Ishikawa (cell line): ENCODE measurements around the gene DCUN1D1.
A peak's percentile ranks its signal among the peaks of the same experiment; 100 is the strongest.

ENCODE experiments used
- CEBPB ChIP-seq: IDR thresholded peaks from 2 replicates; pipeline ENCODE4 v1.6.1; 2012
- CREB1 ChIP-seq: IDR thresholded peaks from 2 replicates; pipeline ENCODE4 v1.6.1; 2012; ENCODE audit warnings: low read depth
- EGR1 ChIP-seq: IDR thresholded peaks from 2 replicates; pipeline ENCODE4 v1.6.1; 2012
- EP300 ChIP-seq: IDR thresholded peaks from 2 replicates; pipeline ENCODE4 v1.6.1; 2012; ENCODE audit warnings: borderline replicate concordance
- FOXM1 ChIP-seq: IDR thresholded peaks from 2 replicates; pipeline ENCODE4 v1.6.1; 2012; ENCODE audit warnings: low read depth, borderline replicate concordance
- NFIC ChIP-seq: IDR thresholded peaks from 2 replicates; pipeline ENCODE4 v1.6.1; 2012
- RAD21 ChIP-seq: IDR thresholded peaks from 2 replicates; pipeline ENCODE4 v1.6.1; 2012; ENCODE audit warnings: low read depth
- TAF1 ChIP-seq: IDR thresholded peaks from 2 replicates; pipeline ENCODE4 v1.6.1; 2012; ENCODE audit warnings: low read depth, mild to moderate bottlenecking
- TCF12 ChIP-seq: IDR thresholded peaks from 2 replicates; pipeline ENCODE4 v1.6.1; 2012; ENCODE audit warnings: low read depth
- TEAD4 ChIP-seq: IDR thresholded peaks from 2 replicates; pipeline ENCODE4 v1.6.1; 2012
- YY1 ChIP-seq: IDR thresholded peaks from 2 replicates; pipeline ENCODE4 v1.6.1; 2012; ENCODE audit warnings: low read depth
- ZBTB7A ChIP-seq: IDR thresholded peaks from 2 replicates; pipeline ENCODE4 v1.6.1; 2012; ENCODE audit warnings: low read depth
- TF ChIP-seq, protein P1 (sequence below): IDR thresholded peaks from 2 replicates; pipeline ENCODE4 v1.6.1; 2012
- TF ChIP-seq, protein P2 (sequence below): IDR thresholded peaks from 2 replicates; pipeline ENCODE4 v1.6.1; 2012; ENCODE audit warnings: low read depth, mild to moderate bottlenecking
- TF ChIP-seq, protein P3 (sequence below): IDR thresholded peaks from 2 replicates; pipeline ENCODE4 v1.6.1; 2012

The DCUN1D1 gene

DNA sequence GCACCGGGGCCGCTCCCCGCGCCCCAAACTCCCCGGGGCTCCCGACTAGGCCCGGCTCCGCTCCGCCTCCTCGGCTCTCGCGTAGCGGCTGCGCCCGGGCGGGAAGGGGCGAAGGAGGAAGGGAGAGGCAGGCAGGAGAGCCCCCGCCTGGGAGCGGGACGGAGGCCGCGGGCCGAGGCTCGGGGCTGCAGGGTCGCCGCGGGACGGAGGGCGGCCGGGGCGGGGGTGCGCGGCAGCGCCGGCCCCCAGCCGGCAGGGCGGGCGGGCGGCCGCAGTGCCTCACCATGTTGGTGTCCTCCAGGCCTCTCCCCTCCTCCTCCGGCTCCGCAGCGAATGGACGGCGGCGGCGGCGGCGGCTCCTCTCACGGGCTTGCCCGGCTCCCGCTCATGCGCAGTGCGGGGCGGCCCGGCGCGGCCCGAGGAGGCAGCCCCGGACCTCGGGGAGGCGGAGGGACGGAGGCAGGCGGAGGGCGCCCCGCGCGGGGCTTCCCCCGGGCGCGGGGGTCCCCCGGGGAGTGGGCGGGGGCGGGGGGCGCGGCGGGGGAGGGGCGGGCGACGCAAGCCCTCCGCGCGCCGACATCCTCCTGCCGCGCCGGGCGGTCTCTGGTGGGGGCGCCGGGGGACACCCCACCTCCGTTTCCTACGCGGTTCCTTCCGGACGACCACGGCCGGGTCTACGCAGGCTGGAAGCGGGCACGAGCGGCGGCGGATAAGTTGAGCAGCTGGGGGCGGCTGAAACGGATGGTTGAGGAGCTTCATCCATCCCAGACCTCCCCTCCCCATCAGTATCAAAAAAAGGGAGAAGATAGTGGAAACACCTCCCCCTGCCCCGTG, at the start of gene DCUN1D1:
DCUN1D1 (minus strand) TSS at position 335 of the 834 bp plus-strand sequence; CDS start at position 286, 49 bp downstream.
- peak; percentile 84 for TF ChIP-seq YY1
- no peak for TF ChIP-seq NFIC
- TF ChIP-seq TCF12 = no peak
- TF ChIP-seq ZBTB7A = 0 out of 2 replicates have a peak, but pooled peaks have one; percentile 19
- peak; percentile 35; the same call in 1 of the 2 replicates for TF ChIP-seq EP300
- TF ChIP-seq, protein P1, sequence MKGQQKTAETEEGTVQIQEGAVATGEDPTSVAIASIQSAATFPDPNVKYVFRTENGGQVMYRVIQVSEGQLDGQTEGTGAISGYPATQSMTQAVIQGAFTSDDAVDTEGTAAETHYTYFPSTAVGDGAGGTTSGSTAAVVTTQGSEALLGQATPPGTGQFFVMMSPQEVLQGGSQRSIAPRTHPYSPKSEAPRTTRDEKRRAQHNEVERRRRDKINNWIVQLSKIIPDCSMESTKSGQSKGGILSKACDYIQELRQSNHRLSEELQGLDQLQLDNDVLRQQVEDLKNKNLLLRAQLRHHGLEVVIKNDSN = no peak
- no peak for TF ChIP-seq CEBPB
- TF ChIP-seq, protein P2, sequence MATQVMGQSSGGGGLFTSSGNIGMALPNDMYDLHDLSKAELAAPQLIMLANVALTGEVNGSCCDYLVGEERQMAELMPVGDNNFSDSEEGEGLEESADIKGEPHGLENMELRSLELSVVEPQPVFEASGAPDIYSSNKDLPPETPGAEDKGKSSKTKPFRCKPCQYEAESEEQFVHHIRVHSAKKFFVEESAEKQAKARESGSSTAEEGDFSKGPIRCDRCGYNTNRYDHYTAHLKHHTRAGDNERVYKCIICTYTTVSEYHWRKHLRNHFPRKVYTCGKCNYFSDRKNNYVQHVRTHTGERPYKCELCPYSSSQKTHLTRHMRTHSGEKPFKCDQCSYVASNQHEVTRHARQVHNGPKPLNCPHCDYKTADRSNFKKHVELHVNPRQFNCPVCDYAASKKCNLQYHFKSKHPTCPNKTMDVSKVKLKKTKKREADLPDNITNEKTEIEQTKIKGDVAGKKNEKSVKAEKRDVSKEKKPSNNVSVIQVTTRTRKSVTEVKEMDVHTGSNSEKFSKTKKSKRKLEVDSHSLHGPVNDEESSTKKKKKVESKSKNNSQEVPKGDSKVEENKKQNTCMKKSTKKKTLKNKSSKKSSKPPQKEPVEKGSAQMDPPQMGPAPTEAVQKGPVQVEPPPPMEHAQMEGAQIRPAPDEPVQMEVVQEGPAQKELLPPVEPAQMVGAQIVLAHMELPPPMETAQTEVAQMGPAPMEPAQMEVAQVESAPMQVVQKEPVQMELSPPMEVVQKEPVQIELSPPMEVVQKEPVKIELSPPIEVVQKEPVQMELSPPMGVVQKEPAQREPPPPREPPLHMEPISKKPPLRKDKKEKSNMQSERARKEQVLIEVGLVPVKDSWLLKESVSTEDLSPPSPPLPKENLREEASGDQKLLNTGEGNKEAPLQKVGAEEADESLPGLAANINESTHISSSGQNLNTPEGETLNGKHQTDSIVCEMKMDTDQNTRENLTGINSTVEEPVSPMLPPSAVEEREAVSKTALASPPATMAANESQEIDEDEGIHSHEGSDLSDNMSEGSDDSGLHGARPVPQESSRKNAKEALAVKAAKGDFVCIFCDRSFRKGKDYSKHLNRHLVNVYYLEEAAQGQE = no peak
- TF ChIP-seq TAF1 = peak; percentile 79
- no peak for TF ChIP-seq RAD21
- TF ChIP-seq EGR1 = 0 out of 2 replicates have a peak, but pooled peaks have one; percentile 2

DNA sequence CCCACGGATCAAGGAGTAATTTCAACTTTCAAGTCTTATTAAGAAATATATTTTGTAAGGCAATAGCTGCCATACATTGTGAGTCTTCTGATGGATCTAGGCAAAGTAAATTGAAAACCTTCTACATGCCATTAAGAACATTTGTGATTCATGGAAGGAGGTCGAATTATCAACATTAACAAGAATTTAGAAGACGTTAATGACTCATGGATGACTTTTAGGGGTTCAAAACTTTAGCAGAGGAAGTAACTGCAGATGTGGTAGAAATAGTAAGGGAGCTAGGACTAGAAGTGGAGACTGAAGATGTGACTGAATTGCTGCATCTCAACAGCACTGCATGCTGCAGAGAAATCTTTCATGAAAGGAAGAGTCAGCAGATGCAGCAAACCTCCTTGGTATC, 48.1 kb upstream of the DCUN1D1 start:
- TF ChIP-seq TEAD4 (no peak), CREB1 (no peak), FOXM1 (no peak), TAF1 (no peak), ZBTB7A (no peak), YY1 (no peak)
- TF ChIP-seq, protein P1 = no peak
- TF ChIP-seq, protein P3, sequence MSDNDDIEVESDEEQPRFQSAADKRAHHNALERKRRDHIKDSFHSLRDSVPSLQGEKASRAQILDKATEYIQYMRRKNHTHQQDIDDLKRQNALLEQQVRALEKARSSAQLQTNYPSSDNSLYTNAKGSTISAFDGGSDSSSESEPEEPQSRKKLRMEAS = no peak

DNA sequence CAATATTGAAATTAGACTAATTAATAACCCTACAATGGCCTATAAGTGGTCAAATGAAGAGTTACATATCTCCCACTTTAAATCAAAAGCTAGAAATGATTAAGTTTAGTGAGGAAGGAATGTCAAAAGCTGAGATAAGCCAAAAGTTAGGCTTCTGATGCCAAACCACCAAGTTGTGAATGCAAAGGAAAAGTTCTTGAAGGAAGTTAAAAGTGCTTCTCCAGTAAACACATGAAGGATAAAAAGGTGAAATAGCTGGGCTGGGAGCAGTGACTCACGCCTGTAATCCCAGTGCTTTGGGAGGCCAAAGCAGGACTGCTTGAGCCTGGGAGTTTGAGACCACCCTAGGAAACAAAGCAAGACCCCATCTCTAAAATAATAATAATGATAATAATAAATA, 46.9 kb upstream of the DCUN1D1 start:
- TF ChIP-seq CEBPB (no peak), RAD21 (no peak), FOXM1 (no peak), EGR1 (no peak), YY1 (no peak), NFIC (no peak)
- TF ChIP-seq, protein P3 = no peak
- TF ChIP-seq, protein P2 = no peak
- TF ChIP-seq, protein P1 = no peak

DNA sequence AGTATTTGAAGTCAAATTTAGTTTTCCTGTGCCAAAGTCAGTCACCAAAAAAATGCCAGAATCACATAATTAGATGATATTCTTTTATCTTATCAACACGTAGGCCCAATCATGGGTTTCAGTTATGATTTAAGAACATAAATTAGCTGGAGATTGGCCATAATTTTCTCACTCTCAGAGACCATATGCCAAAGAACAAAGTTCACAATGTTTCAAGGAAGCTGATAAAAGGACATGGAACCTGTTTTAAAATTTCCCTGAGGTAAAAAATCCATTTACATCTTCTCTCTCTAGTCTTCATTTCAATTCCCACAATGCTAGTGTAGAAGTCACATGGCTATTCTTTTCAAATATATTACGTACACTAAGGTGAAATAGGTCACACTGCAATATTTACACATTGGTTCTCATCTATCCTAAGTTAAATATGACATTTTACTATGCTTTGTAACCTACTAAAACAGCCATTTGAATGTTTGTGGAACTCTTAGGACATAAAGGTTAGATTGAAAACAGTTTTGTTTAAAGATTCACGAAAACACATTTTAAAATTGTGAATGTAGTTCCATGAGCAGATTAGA, 42.7 kb upstream of the DCUN1D1 start:
- TF ChIP-seq RAD21 (no peak), ZBTB7A (no peak), TAF1 (no peak), FOXM1 (no peak), TCF12 (no peak), CEBPB (no peak), EP300 (no peak), EGR1 (no peak), NFIC (no peak), TEAD4 (no peak), CREB1 (no peak)
- TF ChIP-seq, protein P1 = no peak
- TF ChIP-seq, protein P2 = no peak
- TF ChIP-seq, protein P3 = no peak
